Left ventricle myocardium inferior (tissue), 1 donor: ENCODE measurements around the gene TRPV6. TPM values are rescaled to one million over a fixed set of nuclear protein-coding genes. Genes with fewer than 3 reads are reported as not detected.

Source experiments
- DNase-seq: peaks from one replicate; pipeline ENCODE4 v3.0.0-alpha.2; 2020
- H3K27ac ChIP-seq: fragments of 200-600 bp; replicated peaks from 2 replicates; pipeline ENCODE4 v1.8.0; 2021
- H3K27me3 ChIP-seq: fragments of 200-600 bp; 2 replicates; pipeline ENCODE4 v1.8.0; 2021; ENCODE audit warnings: low read depth
- H3K36me3 ChIP-seq: fragments of 200-600 bp; 2 replicates; pipeline ENCODE4 v1.8.0; 2021
- H3K4me1 ChIP-seq: fragments of 200-600 bp; 2 replicates; pipeline ENCODE4 v1.8.0; 2021
- H3K4me3 ChIP-seq: fragments of 200-600 bp; 2 replicates; pipeline ENCODE4 v1.8.0; 2021; ENCODE audit warnings: mild to moderate bottlenecking, moderate library complexity
- H3K9me3 ChIP-seq: fragments of 200-600 bp; replicated peaks from 2 replicates; pipeline ENCODE4 v1.8.0; 2021
- CTCF ChIP-seq: fragments of 200-600 bp; IDR thresholded peaks from 2 replicates; pipeline ENCODE4 v1.8.0; 2021; ENCODE audit warnings: antibody characterized with exemption, mild to moderate bottlenecking, borderline replicate concordance
- intact Hi-C: fragments of 100-400 bp; cut with micrococcal nuclease; formaldehyde crosslinking; loops from one replicate; pipeline ENCODE4 v1.11.0; 2022
- total RNA-seq: library from RNA; stranded (reverse); fragmentation: NEBNext Ultra II Directional; extraction: Animal tissue kit (Norgen Biotek cat#: 25700); gene quantifications from one replicate; pipeline ENCODE4 v1.2.1, GENCODE V29; 2021
- donor health status: DM: no; HTN: yes; CAD: no; lungs with severe emphysema.

TRPV6 gene
- total RNA-seq, 1 donor from 2014 or later: not detected

DNA sequence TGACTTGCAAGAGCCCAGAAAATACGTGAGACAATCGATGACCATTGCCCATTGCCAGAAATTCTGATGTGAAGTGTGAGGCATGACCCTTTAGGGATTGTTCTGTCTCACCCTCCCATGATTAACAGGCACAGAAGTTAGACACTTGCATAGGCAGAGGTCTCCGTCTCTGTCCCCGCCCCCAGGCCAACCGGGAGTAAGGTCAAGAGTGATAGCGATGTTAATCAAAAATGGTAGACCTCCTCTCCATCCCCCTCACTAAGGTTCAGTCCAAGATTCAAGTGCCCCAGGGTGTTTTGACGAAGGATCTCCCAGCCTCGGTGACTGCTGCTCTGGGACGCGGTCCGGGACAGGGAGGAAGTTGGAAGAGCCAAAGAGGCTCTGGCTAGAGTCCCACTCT lies 22.7 kb upstream of the TRPV6 start:
- Histone ChIP-seq H3K4me3 (no peak overlapping the region), H3K9me3 (peaks cover 20% of the 10 kb centered on the region), H3K36me3 (no peaks in the 10 kb centered on the region), H3K27ac (no peak overlapping the region), H3K4me1 (no peaks in the 10 kb centered on the region), H3K27me3 (peaks cover 48% of the 10 kb centered on the region)
- DNase-seq: no peak
- no peak for TF ChIP-seq CTCF
- intact Hi-C loops: no loop called here

- DNase-seq: no peak
- intact Hi-C loops: no loop called here
- TF ChIP-seq CTCF: no peak
- Histone ChIP-seq H3K27ac (no peak overlapping the region), H3K9me3 (peaks cover 20% of the 10 kb centered on the region), H3K4me3 (no peak overlapping the region), H3K27me3 (peaks cover 34% of the 10 kb centered on the region), H3K4me1 (no peaks in the 10 kb centered on the region), H3K36me3 (no peaks in the 10 kb centered on the region)
These were observed 21.1 kb upstream of the TRPV6 start for GRCh38 chr7:142906643-142907042.

DNA sequence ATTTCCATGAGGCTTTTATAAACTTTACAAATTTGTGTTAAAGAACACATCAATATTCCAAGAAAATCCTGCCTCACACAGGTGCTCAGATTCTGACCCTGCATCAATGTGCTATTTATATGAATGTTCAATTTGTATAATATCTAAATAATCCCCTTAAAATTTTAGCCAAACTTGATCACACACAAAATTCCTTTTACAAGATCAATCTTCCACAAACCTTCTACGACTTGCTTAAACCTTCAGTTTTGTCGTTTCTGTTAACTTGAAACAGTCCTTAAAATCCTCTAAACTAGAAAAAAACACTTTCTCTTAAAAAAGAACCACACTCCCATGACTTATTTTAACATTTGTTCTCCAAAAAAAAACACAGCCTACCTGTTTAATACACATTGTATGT lies 20.2 kb upstream of the TRPV6 start:
- H3K4me3 ChIP-seq: no peak overlapping the region
- H3K27me3 ChIP-seq: peaks cover 26% of the 10 kb centered on the region
- no peak for DNase-seq
- no peak overlapping the region for H3K27ac ChIP-seq
- no peaks in the 10 kb centered on the region for H3K4me1 ChIP-seq
- peaks cover 20% of the 10 kb centered on the region for H3K9me3 ChIP-seq
- no peak for TF ChIP-seq CTCF
- H3K36me3 ChIP-seq: no peaks in the 10 kb centered on the region
- intact Hi-C loops: no loop called here

DNA sequence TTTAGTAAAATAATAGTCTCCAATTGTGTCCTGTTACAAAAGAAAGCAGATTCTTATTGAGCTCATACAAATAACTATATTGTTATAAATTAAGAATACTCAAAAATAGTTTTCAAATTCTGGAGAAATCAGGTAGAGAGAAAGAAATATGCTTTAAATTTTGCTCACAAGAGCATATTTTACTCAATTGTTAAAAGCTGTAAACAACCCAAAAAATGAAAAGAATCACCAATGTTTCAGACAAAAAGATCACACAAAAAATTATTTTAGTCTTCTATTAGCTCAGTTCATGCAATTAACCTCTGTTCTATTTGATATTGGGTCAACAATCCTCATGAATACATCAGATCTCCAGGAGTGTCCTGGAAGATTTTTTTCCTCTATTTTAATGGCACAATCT lies 18.6 kb upstream of the TRPV6 start:
- DNase-seq: no peak
- Histone ChIP-seq H3K9me3 (peaks cover 20% of the 10 kb centered on the region), H3K36me3 (no peaks in the 10 kb centered on the region), H3K4me1 (no peaks in the 10 kb centered on the region), H3K27me3 (peaks cover 15% of the 10 kb centered on the region), H3K27ac (no peak overlapping the region), H3K4me3 (no peak overlapping the region)
- intact Hi-C loops: no loop called here
- no peak for TF ChIP-seq CTCF

DNA sequence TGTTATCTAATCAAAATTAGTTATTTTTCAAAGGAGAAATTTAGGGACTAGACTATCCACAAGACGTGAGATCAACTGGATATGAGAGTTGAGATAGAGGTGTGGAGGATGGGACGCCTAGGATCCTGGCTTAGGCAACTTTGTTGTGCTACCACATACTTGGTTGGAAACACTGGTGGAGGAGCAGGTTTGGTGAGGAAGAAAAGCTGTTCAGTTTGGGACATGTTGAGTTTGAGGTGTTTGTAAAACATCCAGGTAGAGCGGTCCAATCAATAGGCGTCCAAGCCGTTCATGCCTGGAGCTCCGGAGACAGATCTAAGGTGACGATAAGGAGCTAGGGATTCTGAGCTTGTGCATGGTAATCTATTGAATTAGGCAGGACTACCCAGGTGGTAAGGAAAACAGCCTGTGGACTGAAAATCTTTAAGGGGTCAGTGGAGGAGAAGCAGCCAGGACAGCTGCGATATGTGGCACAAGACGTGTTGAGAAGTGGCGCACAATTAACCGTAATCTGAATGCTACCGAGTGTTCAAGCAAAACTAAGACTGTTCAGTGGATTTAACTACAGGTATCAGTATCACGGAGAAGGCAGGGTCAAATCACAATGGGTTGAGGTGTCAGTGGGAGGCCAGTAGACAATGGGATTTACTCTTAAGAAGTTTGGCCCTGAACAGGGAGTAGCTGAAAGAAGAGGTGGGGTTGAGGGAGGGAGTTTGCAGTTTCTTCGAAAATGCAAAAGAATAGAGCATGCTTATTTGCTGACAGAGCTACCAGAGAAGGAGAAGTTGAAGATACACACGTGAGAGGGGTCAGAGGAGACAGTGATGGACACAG lies 16.1 kb upstream of the TRPV6 start:
- Histone ChIP-seq H3K27ac (no peak overlapping the region), H3K36me3 (no peaks in the 10 kb centered on the region), H3K9me3 (peaks cover 20% of the 10 kb centered on the region), H3K4me1 (no peaks in the 10 kb centered on the region), H3K27me3 (peaks cover 29% of the 10 kb centered on the region), H3K4me3 (no peak overlapping the region)
- DNase-seq: no peak
- TF ChIP-seq CTCF: no peak
- intact Hi-C loops: no loop called here
